ENCODE results near the gene PIK3IP1.

Gene PIK3IP1

DNA sequence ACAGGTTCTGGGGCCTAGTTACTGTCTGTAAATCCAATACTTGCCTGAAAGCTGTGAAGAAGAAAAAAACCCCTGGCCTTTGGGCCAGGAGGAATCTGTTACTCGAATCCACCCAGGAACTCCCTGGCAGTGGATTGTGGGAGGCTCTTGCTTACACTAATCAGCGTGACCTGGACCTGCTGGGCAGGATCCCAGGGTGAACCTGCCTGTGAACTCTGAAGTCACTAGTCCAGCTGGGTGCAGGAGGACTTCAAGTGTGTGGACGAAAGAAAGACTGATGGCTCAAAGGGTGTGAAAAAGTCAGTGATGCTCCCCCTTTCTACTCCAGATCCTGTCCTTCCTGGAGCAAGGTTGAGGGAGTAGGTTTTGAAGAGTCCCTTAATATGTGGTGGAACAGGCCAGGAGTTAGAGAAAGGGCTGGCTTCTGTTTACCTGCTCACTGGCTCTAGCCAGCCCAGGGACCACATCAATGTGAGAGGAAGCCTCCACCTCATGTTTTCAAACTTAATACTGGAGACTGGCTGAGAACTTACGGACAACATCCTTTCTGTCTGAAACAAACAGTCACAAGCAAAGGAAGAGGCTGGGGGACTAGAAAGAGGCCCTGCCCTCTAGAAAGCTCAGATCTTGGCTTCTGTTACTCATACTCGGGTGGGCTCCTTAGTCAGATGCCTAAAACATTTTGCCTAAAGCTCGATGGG is 13.5 kb downstream of the PIK3IP1 start:
- Histone ChIP-seq H3K9me3 (ENCODE audit: severe bottlenecking) (no peaks in the 10 kb centered on the region), H3K36me3 (peaks cover 86% of the 10 kb centered on the region), H3K27me3 (ENCODE audit: insufficient read depth, low read depth, severe bottlenecking) (no peaks in the 10 kb centered on the region), H3K4me3 (ENCODE audit: low read depth, low read length) (no peak overlapping the region), H3K27ac (no peak overlapping the region)
- no peak for TF ChIP-seq CTCF (IDR thresholded peaks at IDR 0.05; ENCODE audit: low read depth, low read length)
- no peak for DNase-seq

DNA sequence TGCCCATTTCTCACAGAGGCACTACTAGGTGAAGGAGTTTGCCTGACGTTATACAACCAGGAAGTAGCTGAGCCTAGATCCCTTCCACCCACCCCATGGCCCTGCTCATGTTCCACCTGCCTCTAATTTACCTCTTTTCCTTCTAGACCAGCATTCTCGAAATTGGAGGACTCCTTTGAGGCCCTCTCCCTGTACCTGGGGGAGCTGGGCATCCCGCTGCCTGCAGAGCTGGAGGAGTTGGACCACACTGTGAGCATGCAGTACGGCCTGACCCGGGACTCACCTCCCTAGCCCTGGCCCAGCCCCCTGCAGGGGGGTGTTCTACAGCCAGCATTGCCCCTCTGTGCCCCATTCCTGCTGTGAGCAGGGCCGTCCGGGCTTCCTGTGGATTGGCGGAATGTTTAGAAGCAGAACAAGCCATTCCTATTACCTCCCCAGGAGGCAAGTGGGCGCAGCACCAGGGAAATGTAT is 14.1 kb downstream of the PIK3IP1 start:
- no peak for TF ChIP-seq CTCF (IDR thresholded peaks at IDR 0.05; ENCODE audit: low read depth, low read length)
- peaks cover 92% of the 10 kb centered on the region for H3K36me3 ChIP-seq
- DNase-seq = no peak
- H3K27me3 ChIP-seq (ENCODE audit: insufficient read depth, low read depth, severe bottlenecking) = no peaks in the 10 kb centered on the region
- H3K27ac ChIP-seq = no peak overlapping the region
- no peak overlapping the region for H3K4me3 ChIP-seq (ENCODE audit: low read depth, low read length)
- no peaks in the 10 kb centered on the region for H3K9me3 ChIP-seq (ENCODE audit: severe bottlenecking)

DNA sequence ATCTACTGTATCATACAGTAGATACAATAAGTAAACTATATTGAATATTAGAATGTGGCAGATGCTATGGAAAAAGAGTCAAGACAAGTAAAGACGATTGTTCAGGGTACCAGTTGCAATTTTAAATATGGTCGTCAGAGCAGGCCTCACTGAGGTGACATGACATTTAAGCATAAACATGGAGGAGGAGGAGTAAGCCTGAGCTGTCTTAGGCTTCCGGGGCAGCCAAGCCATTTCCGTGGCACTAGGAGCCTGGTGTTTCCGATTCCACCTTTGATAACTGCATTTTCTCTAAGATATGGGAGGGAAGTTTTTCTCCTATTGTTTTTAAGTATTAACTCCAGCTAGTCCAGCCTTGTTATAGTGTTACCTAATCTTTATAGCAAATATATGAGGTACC is 14.5 kb downstream of the PIK3IP1 start:
- H3K27me3 ChIP-seq (ENCODE audit: insufficient read depth, low read depth, severe bottlenecking) = no peaks in the 10 kb centered on the region
- no peak for TF ChIP-seq CTCF (IDR thresholded peaks at IDR 0.05; ENCODE audit: low read depth, low read length)
- H3K27ac ChIP-seq = no peak overlapping the region
- no peak overlapping the region for H3K4me3 ChIP-seq (ENCODE audit: low read depth, low read length)
- peaks cover 92% of the 10 kb centered on the region for H3K36me3 ChIP-seq
- H3K9me3 ChIP-seq (ENCODE audit: severe bottlenecking) = no peaks in the 10 kb centered on the region
- DNase-seq = no peak

DNA sequence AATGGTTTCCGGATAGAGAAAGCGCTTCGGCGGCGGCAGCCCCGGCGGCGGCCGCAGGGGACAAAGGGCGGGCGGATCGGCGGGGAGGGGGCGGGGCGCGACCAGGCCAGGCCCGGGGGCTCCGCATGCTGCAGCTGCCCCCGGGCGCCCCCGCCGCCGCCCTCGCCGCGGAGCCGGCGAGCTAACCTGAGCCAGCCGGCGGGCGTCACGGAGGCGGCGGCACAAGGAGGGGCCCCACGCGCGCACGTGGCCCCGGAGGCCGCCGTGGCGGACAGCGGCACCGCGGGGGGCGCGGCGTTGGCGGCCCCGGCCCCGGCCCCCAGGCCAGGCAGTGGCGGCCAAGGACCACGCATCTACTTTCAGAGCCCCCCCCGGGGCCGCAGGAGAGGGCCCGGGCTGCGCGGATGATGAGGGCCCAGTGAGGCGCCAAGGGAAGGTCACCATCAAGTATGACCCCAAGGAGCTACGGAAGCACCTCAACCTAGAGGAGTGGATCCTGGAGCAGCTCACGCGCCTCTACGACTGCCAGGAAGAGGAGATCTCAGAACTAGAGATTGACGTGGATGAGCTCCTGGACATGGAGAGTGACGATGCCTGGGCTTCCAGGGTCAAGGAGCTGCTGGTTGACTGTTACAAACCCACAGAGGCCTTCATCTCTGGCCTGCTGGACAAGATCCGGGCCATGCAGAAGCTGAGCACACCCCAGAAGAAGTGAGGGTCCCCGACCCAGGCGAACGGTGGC is 15.7 kb downstream of the PIK3IP1 start:
- Histone ChIP-seq H3K4me3 (ENCODE audit: low read depth, low read length) (no peak overlapping the region), H3K27ac (no peak overlapping the region), H3K36me3 (peaks cover 90% of the 10 kb centered on the region), H3K27me3 (ENCODE audit: insufficient read depth, low read depth, severe bottlenecking) (no peaks in the 10 kb centered on the region), H3K9me3 (ENCODE audit: severe bottlenecking) (no peaks in the 10 kb centered on the region)
- no peak for DNase-seq
- TF ChIP-seq CTCF (IDR thresholded peaks at IDR 0.05; ENCODE audit: low read depth, low read length) = no peak

DNA sequence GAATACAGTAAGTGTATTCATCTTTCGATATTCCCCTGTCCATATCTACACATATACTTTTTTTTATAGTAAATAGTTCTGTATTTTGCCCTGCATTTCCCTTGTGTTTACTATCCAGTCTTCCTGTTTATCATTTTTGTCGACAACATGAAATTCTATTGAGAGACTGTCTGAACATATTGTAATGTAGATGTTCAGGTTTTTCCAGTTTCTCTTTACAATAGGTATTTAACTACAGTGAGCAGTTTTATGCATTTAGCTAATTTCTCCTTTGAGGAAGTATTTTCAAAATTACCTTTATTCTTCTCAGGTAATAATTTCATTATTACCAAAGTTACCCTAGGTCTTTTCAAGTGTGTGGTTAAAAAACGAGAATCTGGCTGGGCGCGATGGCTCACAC is 16.7 kb downstream of the PIK3IP1 start:
- DNase-seq = no peak
- no peak overlapping the region for H3K4me3 ChIP-seq (ENCODE audit: low read depth, low read length)

More for the DNA sequence above, 16.7 kb downstream of the PIK3IP1 start:
- H3K9me3 ChIP-seq (ENCODE audit: severe bottlenecking) = no peaks in the 10 kb centered on the region
- no peaks in the 10 kb centered on the region for H3K27me3 ChIP-seq (ENCODE audit: insufficient read depth, low read depth, severe bottlenecking)
- H3K27ac ChIP-seq = no peak overlapping the region
- no peak for TF ChIP-seq CTCF (IDR thresholded peaks at IDR 0.05; ENCODE audit: low read depth, low read length)
- peaks cover 93% of the 10 kb centered on the region for H3K36me3 ChIP-seq

Measured in WERI-Rb-1 (cell line).